Breast epithelium (tissue), 4 donors: Measurements from ENCODE around the gene RBMS2. TPM values are rescaled to one million over a fixed set of nuclear protein-coding genes. Genes with fewer than 3 reads are reported as not detected.

Experiments used
- DNase-seq, 2 donors: peaks; one replicate each; pipeline ENCODE4 v3.0.0-alpha.2; 2019; ENCODE audit warnings: low spot score in 2 of 2
- H3K27ac ChIP-seq, 2 donors: fragments of 200-600 bp; sonication (generic) in 1 of 2; one replicate each; pipeline ENCODE4 v1.5.1; 2016 to 2019; ENCODE audit warnings: mild to moderate bottlenecking in 1 of 2
- H3K27me3 ChIP-seq, 2 donors: fragments of 200-600 bp; sonication (generic) in 1 of 2; one replicate each; pipeline versions ENCODE4 v1.5.1 to v1.6.0; 2017 to 2019; ENCODE audit warnings: control low read depth in 1 of 2, mild to moderate bottlenecking in 1 of 2
- H3K36me3 ChIP-seq: fragments of 200-600 bp; one replicate; pipeline ENCODE4 v1.5.1; 2019
- H3K4me1 ChIP-seq, 2 donors: fragments of 200-600 bp; sonication (generic); one replicate each; pipeline ENCODE4 v1.5.1; 2016 to 2019; ENCODE audit warnings: control low read depth in 1 of 2
- H3K4me3 ChIP-seq, 3 donors: fragments of 200-600 bp; sonication (generic); 1 replicate in 2 of 3; 2 replicates in 1 of 3; pipeline ENCODE4 v1.5.1; 2016 to 2019; ENCODE audit warnings: mild to moderate bottlenecking in 3 of 3, moderate library complexity in 2 of 3
- H3K9me3 ChIP-seq, 2 donors: fragments of 200-600 bp; sonication (generic) in 1 of 2; one replicate each; pipeline ENCODE4 v1.5.1; 2016 to 2019; ENCODE audit warnings: control low read depth in 1 of 2
- POLR2A ChIP-seq: fragments of 450-650 bp; IDR thresholded peaks from one replicate; pipeline ENCODE4 v1.6.1; 2016; ENCODE audit warnings: antibody characterized with exemption, mild to moderate bottlenecking, moderate library complexity
- POLR2AphosphoS5 ChIP-seq, 3 donors: sonication (generic); formaldehyde crosslinking; IDR thresholded peaks; one replicate each; pipeline ENCODE4 v1.6.1; 2017; ENCODE audit warnings: antibody characterized with exemption in 3 of 3
- intact Hi-C: fragments of 100-400 bp; cut with DNase I; formaldehyde crosslinking; loops from one replicate; pipeline ENCODE4 v1.15.1; 2023; ENCODE audit warnings: low total_unique reads
- total RNA-seq, 3 donors: library from RNA; depleted of rRNA; stranded (reverse); fragments of >200 nt; gene quantifications; one replicate each; pipeline ENCODE4 v1.1.0, GENCODE V29; 2016
- TF ChIP-seq, protein P1 (sequence below), 3 donors: fragments of 450-650 bp; IDR thresholded peaks; one replicate each; pipeline ENCODE4 v1.5.1; 2016 to 2017; ENCODE audit warnings: antibody characterized with exemption in 3 of 3, mild to moderate bottlenecking in 3 of 3, moderate library complexity in 3 of 3

RBMS2 gene
- total RNA-seq, 3 donors from 2014 or later: 22.9 to 27.5 (median 27.2) TPM

GRCh38 chr12:56630180-56630632 lies 108.6 kb downstream of the RBMS2 start, which contains the start of gene BAZ2A:
BAZ2A (minus strand) TSS chr12:56630326; CDS start chr12:56617530, 12,796 bp downstream.
- Histone ChIP-seq H3K4me3 (peak within 1 kb of the TSS; percentile 99 to 100 (median 100)), H3K36me3 (no peaks in the 10 kb centered on the region), H3K4me1 (peaks cover 8 to 24% of the 10 kb centered on the region in 2 donors), H3K27ac (peak within 1 kb of the TSS; percentile 97), H3K9me3 (no peaks in the 10 kb centered on the region), H3K27me3 (no peaks in the 10 kb centered on the region)
- intact Hi-C loops: loop anchor here (10.0 kb wide), 1 partner anchor 55 kb away; the partner anchor contains the start of gene PTGES3
- peak; percentile 78 to 87 for DNase-seq
- peak in 1 of 3 donors; percentile 26 for TF ChIP-seq POLR2AphosphoS5 (IDR thresholded peaks at IDR 0.05)
- no peak for TF ChIP-seq POLR2A
- TF ChIP-seq, protein P1, sequence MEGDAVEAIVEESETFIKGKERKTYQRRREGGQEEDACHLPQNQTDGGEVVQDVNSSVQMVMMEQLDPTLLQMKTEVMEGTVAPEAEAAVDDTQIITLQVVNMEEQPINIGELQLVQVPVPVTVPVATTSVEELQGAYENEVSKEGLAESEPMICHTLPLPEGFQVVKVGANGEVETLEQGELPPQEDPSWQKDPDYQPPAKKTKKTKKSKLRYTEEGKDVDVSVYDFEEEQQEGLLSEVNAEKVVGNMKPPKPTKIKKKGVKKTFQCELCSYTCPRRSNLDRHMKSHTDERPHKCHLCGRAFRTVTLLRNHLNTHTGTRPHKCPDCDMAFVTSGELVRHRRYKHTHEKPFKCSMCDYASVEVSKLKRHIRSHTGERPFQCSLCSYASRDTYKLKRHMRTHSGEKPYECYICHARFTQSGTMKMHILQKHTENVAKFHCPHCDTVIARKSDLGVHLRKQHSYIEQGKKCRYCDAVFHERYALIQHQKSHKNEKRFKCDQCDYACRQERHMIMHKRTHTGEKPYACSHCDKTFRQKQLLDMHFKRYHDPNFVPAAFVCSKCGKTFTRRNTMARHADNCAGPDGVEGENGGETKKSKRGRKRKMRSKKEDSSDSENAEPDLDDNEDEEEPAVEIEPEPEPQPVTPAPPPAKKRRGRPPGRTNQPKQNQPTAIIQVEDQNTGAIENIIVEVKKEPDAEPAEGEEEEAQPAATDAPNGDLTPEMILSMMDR (IDR thresholded peaks at IDR 0.05): no peak

DNA sequence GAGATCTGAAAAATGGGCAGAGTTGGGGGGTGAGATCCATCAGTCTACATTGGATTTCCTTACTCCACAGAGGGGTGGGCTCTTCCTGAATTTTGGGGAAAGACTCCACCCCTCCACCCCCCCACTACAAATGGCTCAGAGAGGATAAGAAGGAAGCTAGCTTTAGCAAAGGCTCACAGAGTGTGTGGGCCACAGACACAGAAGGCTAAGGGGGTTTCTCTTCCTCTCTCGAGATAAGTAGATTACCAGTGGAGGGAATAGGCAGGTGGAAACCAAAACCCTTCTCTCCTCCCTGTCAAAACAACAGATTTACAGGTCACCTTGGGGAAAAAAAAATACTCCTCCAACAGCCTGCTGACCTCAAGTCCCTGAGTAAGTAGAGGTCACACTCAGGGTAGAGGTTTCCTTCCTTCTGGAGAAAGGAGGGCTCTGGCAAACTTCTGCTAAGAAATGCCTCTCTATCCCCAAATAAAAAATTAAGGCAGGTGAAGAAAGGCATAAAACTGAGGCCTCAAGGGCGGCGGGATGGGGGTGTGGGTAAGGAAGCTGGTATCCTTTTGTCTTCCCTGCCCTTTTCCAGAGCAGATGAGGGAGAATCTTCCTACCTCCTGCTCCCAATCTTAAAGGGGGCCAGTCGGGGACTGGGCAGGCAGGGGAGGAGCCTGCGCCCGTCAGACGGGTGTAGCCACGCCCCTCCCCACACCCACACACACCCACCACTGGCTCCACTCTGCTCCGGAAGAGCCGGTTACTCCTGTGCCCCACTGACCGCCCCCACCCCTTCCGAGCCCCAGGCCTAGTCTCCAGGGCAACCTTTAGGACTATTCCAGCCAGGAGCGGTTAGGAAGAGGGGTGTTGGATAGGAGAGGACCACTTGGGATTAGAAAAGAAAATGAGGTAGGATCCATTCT lies 110.4 kb downstream of the RBMS2 start:
- peak; percentile 67 to 74 for DNase-seq
- intact Hi-C loops: loop anchor here (10.0 kb wide), 1 partner anchor 53 kb away; the partner anchor contains the start of gene PTGES3
- Histone ChIP-seq H3K36me3 (no peaks in the 10 kb centered on the region), H3K4me3 (peak overlapping the region; percentile 15 to 95 (median 83)), H3K9me3 (no peaks in the 10 kb centered on the region), H3K4me1 (peaks cover 8 to 24% of the 10 kb centered on the region in 2 donors), H3K27me3 (no peaks in the 10 kb centered on the region), H3K27ac (peak overlapping the region; percentile 96 to 98)
- TF ChIP-seq, protein P1 (IDR thresholded peaks at IDR 0.05): no peak
- TF ChIP-seq POLR2A (no peak), POLR2AphosphoS5 (IDR thresholded peaks at IDR 0.05) (no peak)

- Histone ChIP-seq H3K9me3 (no peaks in the 10 kb centered on the region), H3K27me3 (no peaks in the 10 kb centered on the region), H3K27ac (peak overlapping the region; percentile 96 to 98), H3K36me3 (no peaks in the 10 kb centered on the region), H3K4me3 (peak overlapping the region; percentile 15 to 95 (median 83)), H3K4me1 (peaks cover 8 to 29% of the 10 kb centered on the region in 2 donors)
- no peak for TF ChIP-seq POLR2A
- TF ChIP-seq, protein P1 (IDR thresholded peaks at IDR 0.05): no peak
- no peak for TF ChIP-seq POLR2AphosphoS5 (IDR thresholded peaks at IDR 0.05)
- intact Hi-C loops: loop anchor here (10.0 kb wide), 1 partner anchor 52 kb away; the partner anchor contains the start of gene PTGES3
- DNase-seq: no peak
Measured at GRCh38 chr12:56632701-56633467, 111.3 kb downstream of the RBMS2 start.

GRCh38 chr12:56633468-56634241 lies 112.0 kb downstream of the RBMS2 start:
- intact Hi-C loops: loop anchor here (10.0 kb wide), 1 partner anchor 51 kb away; the partner anchor contains the start of gene PTGES3
- Histone ChIP-seq H3K4me1 (peaks cover 8 to 29% of the 10 kb centered on the region in 2 donors), H3K9me3 (no peaks in the 10 kb centered on the region)

More at GRCh38 chr12:56633468-56634241, 112.0 kb downstream of the RBMS2 start:
- H3K4me3 ChIP-seq: peak overlapping the region; percentile 79 to 95 (median 83)
- TF ChIP-seq POLR2AphosphoS5 (IDR thresholded peaks at IDR 0.05) (no peak), POLR2A (no peak)
- TF ChIP-seq, protein P1 (IDR thresholded peaks at IDR 0.05): no peak
- H3K27me3 ChIP-seq: no peaks in the 10 kb centered on the region
- DNase-seq: no peak
- H3K36me3 ChIP-seq: no peaks in the 10 kb centered on the region
- peak overlapping the region; percentile 96 to 98 for H3K27ac ChIP-seq
